Hepatocyte (in vitro differentiated cells): ENCODE results near the gene FAM20C. TPM values are rescaled to one million over a fixed set of nuclear protein-coding genes. Genes with fewer than 3 reads are reported as not detected.

ENCODE experiments used
- DNase-seq: peaks from one replicate; pipeline ENCODE4 v3.0.0-alpha.2; 2016; ENCODE audit warnings: low spot score
- H2AFZ ChIP-seq: fragments of 200-600 bp; sonication (generic); 2 replicates; pipeline ENCODE4 v1.6.0; 2016; ENCODE audit warnings: antibody characterized with exemption, mild to moderate bottlenecking
- H3K27ac ChIP-seq: fragments of 200-600 bp; sonication (generic); 2 replicates; pipeline ENCODE4 v1.5.1; 2016; ENCODE audit warnings: mild to moderate bottlenecking
- H3K27me3 ChIP-seq: fragments of 200-600 bp; sonication (generic); 2 replicates; pipeline ENCODE4 v1.6.1; 2016
- H3K36me3 ChIP-seq: fragments of 200-600 bp; sonication (generic); replicated peaks from 2 replicates; pipeline ENCODE4 v1.5.1; 2016; ENCODE audit warnings: low read depth; ENCODE audit not compliant: insufficient read depth
- H3K4me1 ChIP-seq: fragments of 200-600 bp; sonication (generic); 2 replicates; pipeline ENCODE4 v1.5.1; 2016; ENCODE audit warnings: mild to moderate bottlenecking, moderate library complexity; ENCODE audit not compliant: insufficient read depth
- H3K4me2 ChIP-seq: fragments of 200-600 bp; sonication (generic); 2 replicates; pipeline ENCODE4 v1.6.0; 2016
- H3K4me3 ChIP-seq: fragments of 200-600 bp; sonication (generic); 2 replicates; pipeline ENCODE4 v1.5.1; 2016; ENCODE audit warnings: mild to moderate bottlenecking
- H3K79me2 ChIP-seq: fragments of 200-600 bp; sonication (generic); 2 replicates; pipeline ENCODE4 v1.6.0; 2017; ENCODE audit warnings: mild to moderate bottlenecking
- H3K9me2 ChIP-seq: fragments of 200-600 bp; sonication (generic); replicated peaks from 2 replicates; pipeline ENCODE4 v1.6.0; 2017; ENCODE audit warnings: mild to moderate bottlenecking; ENCODE audit not compliant: insufficient read depth
- H3K9me3 ChIP-seq: fragments of 200-600 bp; sonication (generic); 2 replicates; pipeline ENCODE4 v1.5.1; 2016; ENCODE audit warnings: low read depth, mild to moderate bottlenecking
- H4K20me1 ChIP-seq: fragments of 200-600 bp; sonication (generic); 2 replicates; pipeline ENCODE4 v1.6.0; 2016; ENCODE audit warnings: mild to moderate bottlenecking; ENCODE audit not compliant: insufficient read depth, poor library complexity, severe bottlenecking
- CTCF ChIP-seq: fragments of 200-600 bp; sonication (generic); IDR thresholded peaks from 2 replicates; pipeline ENCODE4 v1.5.1; 2016; ENCODE audit warnings: antibody characterized with exemption, mild to moderate bottlenecking; ENCODE audit not compliant: poor library complexity
- EZH2 ChIP-seq: fragments of 200-600 bp; sonication (generic); IDR thresholded peaks from 2 replicates; pipeline ENCODE4 v1.6.1; 2016; ENCODE audit warnings: antibody characterized with exemption, mild to moderate bottlenecking, borderline replicate concordance
- EZH2phosphoT487 ChIP-seq: fragments of 200-600 bp; sonication (generic); IDR thresholded peaks from one replicate; pipeline ENCODE4 v1.6.1; 2018; ENCODE audit warnings: antibody characterized with exemption, mild to moderate bottlenecking, low read depth, moderate library complexity; ENCODE audit not compliant: unreplicated experiment, severe bottlenecking
- WGBS: methylation state at CpG from one replicate; pipeline ENCODE4 v1.1.6; 2016; ENCODE audit warnings: low lambda C conversion rate; ENCODE audit errors: missing lambda C conversion rate; 5-methylcytosine and 5-hydroxymethylcytosine counted together
- polyA plus RNA-seq: library from polyadenylated mRNA; unstranded; fragments of >200 nt; fragmentation: Nextera tagmentation; extraction: Ambion mirVana; gene quantifications from 2 replicates; pipeline ENCODE4 v1.2.1, GENCODE V29; 2016
- total RNA-seq: library from RNA; depleted of rRNA; stranded (reverse); fragments of >200 nt; gene quantifications from 2 replicates; pipeline ENCODE4 v1.2.3, GENCODE V29; 2014

Gene FAM20C
- total and polyA plus RNA-seq, 2 experiments from 2014 or later: 24.4 to 42.5 TPM

DNA sequence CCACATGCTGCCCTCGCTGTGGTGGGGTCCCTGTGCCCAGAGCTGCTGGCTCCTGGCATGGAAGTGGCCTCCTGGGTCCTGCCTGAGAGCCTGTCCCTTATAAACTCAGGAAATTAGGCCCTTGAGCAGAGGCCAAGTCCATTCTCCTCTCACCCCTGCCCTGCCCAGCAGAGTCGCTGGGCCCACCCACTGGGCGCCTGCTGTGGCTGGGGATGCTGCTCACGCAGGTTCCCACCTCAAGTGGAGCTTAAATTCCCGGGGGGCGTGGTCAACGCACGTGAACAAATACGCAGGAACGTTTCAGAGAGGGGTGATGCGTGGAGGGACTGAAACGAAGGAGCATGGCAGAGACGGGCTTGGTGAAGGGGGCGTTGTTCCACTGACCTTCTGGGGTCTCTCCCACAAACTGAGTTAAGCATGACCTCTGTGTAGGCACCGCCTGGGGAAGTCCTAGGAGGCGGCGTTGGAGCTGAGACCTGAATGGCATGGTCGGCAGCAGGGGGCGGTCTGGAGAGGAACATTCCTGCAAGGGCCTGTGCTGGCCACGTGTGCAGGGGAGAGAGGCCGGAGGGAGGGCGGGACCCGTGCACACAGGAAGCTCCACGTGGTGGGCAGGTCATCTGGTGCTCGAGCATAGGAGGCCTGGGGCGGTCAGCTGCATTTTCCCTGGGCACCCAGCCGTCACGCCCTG, 27.9 kb downstream of the FAM20C start:
- Histone ChIP-seq H3K9me2 (no peaks in the 10 kb centered on the region), H3K4me3 (no peak overlapping the region), H4K20me1 (no peaks in the 10 kb centered on the region), H3K9me3 (no peaks in the 10 kb centered on the region), H3K36me3 (no peaks in the 10 kb centered on the region), H3K4me1 (peaks cover 25% of the 10 kb centered on the region), H3K27me3 (no peaks in the 10 kb centered on the region), H2AFZ (no peak overlapping the region), H3K27ac (peak overlapping the region; percentile 81), H3K79me2 (peaks cover 7% of the 10 kb centered on the region), H3K4me2 (peak overlapping the region; percentile 29)
- WGBS: 71% methylated on average over 25 of the region's 28 CpGs
- no peak for TF ChIP-seq EZH2
- TF ChIP-seq EZH2phosphoT487: no peak
- peak; percentile 11 for TF ChIP-seq CTCF
- no peak for DNase-seq

GRCh38 chr7:221978-222715, 29.8 kb downstream of the FAM20C start:
- H4K20me1 ChIP-seq: no peaks in the 10 kb centered on the region
- 86% methylated on average over 15 of the region's 15 CpGs for WGBS
- peaks cover 9% of the 10 kb centered on the region for H3K79me2 ChIP-seq
- H3K4me3 ChIP-seq: no peak overlapping the region
- no peak overlapping the region for H3K27ac ChIP-seq
- H3K9me3 ChIP-seq: no peaks in the 10 kb centered on the region
- no peaks in the 10 kb centered on the region for H3K36me3 ChIP-seq
- no peaks in the 10 kb centered on the region for H3K9me2 ChIP-seq
- no peak for DNase-seq
- no peak overlapping the region for H2AFZ ChIP-seq
- TF ChIP-seq EZH2phosphoT487 (no peak), EZH2 (no peak), CTCF (no peak)
- peaks cover 20% of the 10 kb centered on the region for H3K4me1 ChIP-seq
- no peaks in the 10 kb centered on the region for H3K27me3 ChIP-seq
- no peak overlapping the region for H3K4me2 ChIP-seq

- DNase-seq: no peak
- H3K27me3 ChIP-seq: no peaks in the 10 kb centered on the region
- H3K9me3 ChIP-seq: no peaks in the 10 kb centered on the region
- no peaks in the 10 kb centered on the region for H3K36me3 ChIP-seq
- H3K9me2 ChIP-seq: no peaks in the 10 kb centered on the region
- H2AFZ ChIP-seq: no peak overlapping the region
- H4K20me1 ChIP-seq: no peaks in the 10 kb centered on the region
- H3K4me3 ChIP-seq: no peak overlapping the region
- no peak overlapping the region for H3K4me2 ChIP-seq
- TF ChIP-seq EZH2phosphoT487: no peak
- TF ChIP-seq CTCF: no peak
- TF ChIP-seq EZH2: no peak
- no peak overlapping the region for H3K27ac ChIP-seq
- 88% methylated on average over 10 of the region's 10 CpGs for WGBS
- peaks cover 11% of the 10 kb centered on the region for H3K79me2 ChIP-seq
- H3K4me1 ChIP-seq: peaks cover 20% of the 10 kb centered on the region
Observed at GRCh38 chr7:222716-223041, 30.3 kb downstream of the FAM20C start.
